ENCODE measurements around the gene VHLL. TPM values are rescaled to one million over a fixed set of nuclear protein-coding genes. Genes with fewer than 3 reads are reported as not detected.
A peak's percentile ranks its signal among the peaks of the same experiment; 100 is the strongest.

Gene VHLL
- total RNA-seq, 2 donors from 2014 or later = not detected

DNA sequence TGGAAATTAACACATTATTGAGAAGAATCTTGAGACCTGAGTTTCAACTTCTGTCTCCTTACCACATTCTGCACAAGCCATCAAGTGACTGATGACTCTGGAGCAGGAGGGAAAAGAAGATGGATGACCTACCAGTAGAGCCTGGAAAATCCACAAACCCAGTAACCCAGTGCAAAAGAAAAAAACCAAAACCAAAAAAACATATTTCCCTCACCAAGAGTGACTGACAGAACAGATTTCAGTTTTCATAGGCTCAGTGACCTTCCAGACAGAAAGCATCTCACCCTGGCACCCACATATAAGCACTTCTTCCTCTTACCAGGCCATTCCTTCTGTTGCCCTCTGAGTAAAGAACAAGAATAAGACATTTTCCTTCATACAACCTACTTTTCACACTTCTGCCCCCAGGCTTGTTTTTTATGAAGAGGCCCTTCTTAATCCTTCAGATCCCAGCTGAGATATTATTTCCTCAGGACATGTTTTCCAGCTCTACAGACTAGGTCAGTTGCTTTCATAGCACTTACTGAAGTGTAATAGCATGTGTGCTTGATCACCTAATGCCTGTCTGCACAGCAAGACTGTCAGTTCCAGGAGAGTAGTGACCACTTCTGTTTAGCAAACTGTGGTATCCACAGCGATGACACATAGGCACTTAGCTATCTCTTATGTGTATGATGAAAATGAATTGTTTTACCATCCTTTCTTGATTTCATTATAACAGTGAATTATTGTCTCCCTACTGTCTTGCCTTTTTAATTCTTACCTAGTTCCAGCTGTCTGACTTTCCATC, 43.3 kb upstream of the VHLL start:
- no peaks in the 10 kb centered on the region for H3K36me3 ChIP-seq (replicated peaks in 1 of 2; ENCODE audit: insufficient read depth in 1 of 2, low read depth in 2 of 2)
- no peaks in the 10 kb centered on the region for H3K27me3 ChIP-seq
- H3K9me3 ChIP-seq = no peaks in the 10 kb centered on the region
- H3K4me3 ChIP-seq = no peak overlapping the region
- peaks cover 2% of the 10 kb centered on the region for H3K4me1 ChIP-seq
- 76 to 79% methylated on average over 1 of the region's 1 CpG for WGBS, 2 donors
- DNase-seq (no peak), ATAC-seq (no peak)
- TF ChIP-seq CTCF (IDR thresholded peaks at IDR 0.05) = no peak
- no peak for TF ChIP-seq POLR2A (IDR thresholded peaks at IDR 0.05)
- no peak overlapping the region for H3K27ac ChIP-seq
- intact Hi-C loops (cut with DNase I) = no loop called here

DNA sequence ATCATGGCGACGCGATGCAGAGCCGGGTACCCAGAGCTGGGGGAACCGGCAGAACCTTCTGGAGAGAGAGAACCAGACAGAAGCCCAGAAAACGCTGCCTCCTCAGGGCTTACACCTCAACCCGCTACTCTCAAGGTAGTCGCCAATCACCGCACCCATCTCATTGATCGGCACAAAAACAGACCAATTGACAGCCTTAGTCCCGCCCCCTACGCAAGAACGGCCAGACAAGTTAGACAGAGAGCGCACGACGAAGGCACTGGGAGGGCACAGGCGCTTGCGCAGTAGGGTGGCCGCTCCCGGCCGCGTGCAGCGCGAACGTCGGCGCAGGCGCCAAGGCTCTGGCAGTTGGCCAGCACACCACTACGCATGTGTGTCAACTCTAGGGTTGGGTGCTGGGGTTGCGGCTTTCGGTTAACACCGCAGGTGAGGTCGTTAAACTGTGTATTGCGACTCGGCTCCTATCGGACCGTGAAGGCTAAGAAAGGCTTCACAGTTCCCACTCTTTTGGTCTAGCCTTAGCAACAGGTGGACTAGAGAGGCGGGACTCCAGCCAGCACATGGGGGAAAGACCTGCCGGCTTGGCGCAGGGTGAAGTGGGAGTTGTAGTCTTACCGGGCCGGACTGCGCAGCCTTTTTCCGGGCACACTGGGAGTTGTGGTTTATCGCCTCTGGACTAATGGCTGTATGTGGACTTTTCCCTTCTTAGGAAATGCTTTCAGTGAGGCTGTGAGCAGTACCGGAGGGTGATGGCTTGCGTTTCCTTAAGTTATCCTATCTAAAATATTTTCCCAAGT, 39.3 kb upstream of the VHLL start, which contains the start of the genes CCT3 and TSACC:
CCT3 (minus strand) TSS at position 113 of the 797 bp plus-strand sequence; CDS start at position 5, 108 bp downstream.
TSACC (plus strand) TSS at position 347 of the 797 bp plus-strand sequence. CDS start 1,232 bp downstream, outside the sequence.
- 0% methylated on average over 4 to 47 of the region's 47 CpGs for WGBS, 2 donors
- Histone ChIP-seq H3K4me3 (peak within 1 kb of the TSS; percentile 75 to 93), H3K36me3 (replicated peaks in 1 of 2; ENCODE audit: insufficient read depth in 1 of 2, low read depth in 2 of 2) (peaks cover 0 to 7% of the 10 kb centered on the region in 2 donors), H3K27me3 (no peaks in the 10 kb centered on the region), H3K27ac (peak within 1 kb of the TSS; percentile 67 to 90 (median 80)), H3K9me3 (no peaks in the 10 kb centered on the region), H3K4me1 (peaks cover 21% of the 10 kb centered on the region)
- ATAC-seq (peak; percentile 97), DNase-seq (peak; percentile 99 to 100 (median 100))
- intact Hi-C loops (cut with DNase I) = no loop called here
- TF ChIP-seq POLR2A (IDR thresholded peaks at IDR 0.05) (peak in 2 of 3 donors; percentile 80 to 86), CTCF (IDR thresholded peaks at IDR 0.05) (peak in 2 of 7 experiments; percentile 3 to 7)

DNA sequence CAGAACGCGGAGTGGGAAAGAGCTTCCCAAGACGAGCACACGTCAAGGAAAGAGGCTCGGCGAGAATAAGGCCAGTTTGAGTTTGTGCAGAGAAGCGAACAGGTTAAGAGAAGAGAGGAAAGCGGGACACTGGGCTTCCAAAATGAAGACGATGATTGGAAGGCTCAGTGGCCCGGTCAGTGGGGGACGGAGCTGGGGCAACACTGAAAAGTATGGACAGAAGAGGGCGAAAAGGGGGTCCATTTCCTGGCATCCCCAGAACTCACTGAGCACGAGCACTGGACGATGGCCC, 38.7 kb upstream of the VHLL start:
- intact Hi-C loops (cut with DNase I) = no loop called here
- peaks cover 21% of the 10 kb centered on the region for H3K4me1 ChIP-seq
- peaks cover 0 to 11% of the 10 kb centered on the region in 2 donors for H3K36me3 ChIP-seq (replicated peaks in 1 of 2; ENCODE audit: insufficient read depth in 1 of 2, low read depth in 2 of 2)
- no peaks in the 10 kb centered on the region for H3K9me3 ChIP-seq
- ATAC-seq (peak; percentile 15), DNase-seq (no peak)
- WGBS, 2 donors = 0% methylated on average over 14 of the region's 14 CpGs
- H3K27me3 ChIP-seq = no peaks in the 10 kb centered on the region
- peak overlapping the region; percentile 75 to 93 for H3K4me3 ChIP-seq
- peak overlapping the region in 3 of 4 donors; percentile 39 to 90 (median 83) for H3K27ac ChIP-seq
- no peak for TF ChIP-seq POLR2A (IDR thresholded peaks at IDR 0.05)
- peak in 1 of 7 experiments; percentile 8 for TF ChIP-seq CTCF (IDR thresholded peaks at IDR 0.05)

GRCh38 chr1:156337052-156337887, 38.2 kb upstream of the VHLL start:
- H3K4me1 ChIP-seq = peaks cover 21% of the 10 kb centered on the region
- H3K27me3 ChIP-seq = no peaks in the 10 kb centered on the region
- TF ChIP-seq POLR2A (IDR thresholded peaks at IDR 0.05) = no peak
- TF ChIP-seq CTCF (IDR thresholded peaks at IDR 0.05) = no peak
- H3K36me3 ChIP-seq (replicated peaks in 1 of 2; ENCODE audit: insufficient read depth in 1 of 2, low read depth in 2 of 2) = peaks cover 0 to 17% of the 10 kb centered on the region in 2 donors
- intact Hi-C loops (cut with DNase I) = no loop called here
- DNase-seq (no peak), ATAC-seq (no peak)
- H3K9me3 ChIP-seq = no peaks in the 10 kb centered on the region
- peak overlapping the region in 3 of 4 donors; percentile 39 to 90 (median 83) for H3K27ac ChIP-seq
- H3K4me3 ChIP-seq = peak overlapping the region; percentile 75 to 93
- 33 to 40% methylated on average over 34 of the region's 34 CpGs for WGBS, 2 donors

Measured in body of pancreas (tissue), 4 donors.